Upper lobe of right lung (tissue), 1 donor: ENCODE data around the gene BAHCC1. TPM values are rescaled to one million over a fixed set of nuclear protein-coding genes. Genes with fewer than 3 reads are reported as not detected.

ENCODE experiments used
- ATAC-seq: fragments of 200-7000 bp; cut with Tn5 transposase; one replicate; pipeline ENCODE4 v1.9.1; 2020; ENCODE audit warnings: mild to moderate bottlenecking, moderate library complexity
- DNase-seq: peaks from one replicate; pipeline ENCODE4 v3.0.0-alpha.2; 2020
- H3K27ac ChIP-seq: fragments of 200-600 bp; one replicate; pipeline ENCODE4 v1.8.0; 2022
- H3K27me3 ChIP-seq: fragments of 200-600 bp; one replicate; pipeline ENCODE4 v1.8.0; 2022; ENCODE audit warnings: mild to moderate bottlenecking
- H3K36me3 ChIP-seq: fragments of 200-600 bp; one replicate; pipeline ENCODE4 v1.8.0; 2022
- H3K4me1 ChIP-seq: fragments of 200-600 bp; one replicate; pipeline ENCODE4 v1.8.0; 2022
- H3K4me3 ChIP-seq: fragments of 200-600 bp; one replicate; pipeline ENCODE4 v1.8.0; 2022; ENCODE audit warnings: mild to moderate bottlenecking
- H3K9me3 ChIP-seq: fragments of 200-600 bp; one replicate; pipeline ENCODE4 v1.8.0; 2022
- intact Hi-C: fragments of 100-400 bp; cut with DNase I; formaldehyde crosslinking; loops from one replicate; pipeline ENCODE4 v1.11.0; 2022
- total RNA-seq: library from RNA; stranded (reverse); fragmentation: NEBNext Ultra II Directional; extraction: Animal tissue kit (Norgen Biotek cat#: 25700); gene quantifications from one replicate; pipeline ENCODE4 v1.2.1, GENCODE V29; 2021
- TF ChIP-seq, protein P1 (sequence below): fragments of 200-600 bp; IDR thresholded peaks from one replicate; pipeline ENCODE4 v1.8.0; 2022; ENCODE audit warnings: antibody characterized with exemption
- donor health status: DM: no; HTN: yes; CAD: no; lungs with severe emphysema.

Gene BAHCC1
- total RNA-seq, 1 donor from 2014 or later: 23.3 TPM

- Histone ChIP-seq H3K9me3 (no peaks in the 10 kb centered on the region), H3K27ac (no peak overlapping the region), H3K27me3 (no peaks in the 10 kb centered on the region), H3K4me1 (peaks cover 30% of the 10 kb centered on the region), H3K36me3 (no peaks in the 10 kb centered on the region), H3K4me3 (no peak overlapping the region)
- intact Hi-C loops: no loop called here
- no peak for ATAC-seq
- DNase-seq: no peak
- TF ChIP-seq, protein P1, sequence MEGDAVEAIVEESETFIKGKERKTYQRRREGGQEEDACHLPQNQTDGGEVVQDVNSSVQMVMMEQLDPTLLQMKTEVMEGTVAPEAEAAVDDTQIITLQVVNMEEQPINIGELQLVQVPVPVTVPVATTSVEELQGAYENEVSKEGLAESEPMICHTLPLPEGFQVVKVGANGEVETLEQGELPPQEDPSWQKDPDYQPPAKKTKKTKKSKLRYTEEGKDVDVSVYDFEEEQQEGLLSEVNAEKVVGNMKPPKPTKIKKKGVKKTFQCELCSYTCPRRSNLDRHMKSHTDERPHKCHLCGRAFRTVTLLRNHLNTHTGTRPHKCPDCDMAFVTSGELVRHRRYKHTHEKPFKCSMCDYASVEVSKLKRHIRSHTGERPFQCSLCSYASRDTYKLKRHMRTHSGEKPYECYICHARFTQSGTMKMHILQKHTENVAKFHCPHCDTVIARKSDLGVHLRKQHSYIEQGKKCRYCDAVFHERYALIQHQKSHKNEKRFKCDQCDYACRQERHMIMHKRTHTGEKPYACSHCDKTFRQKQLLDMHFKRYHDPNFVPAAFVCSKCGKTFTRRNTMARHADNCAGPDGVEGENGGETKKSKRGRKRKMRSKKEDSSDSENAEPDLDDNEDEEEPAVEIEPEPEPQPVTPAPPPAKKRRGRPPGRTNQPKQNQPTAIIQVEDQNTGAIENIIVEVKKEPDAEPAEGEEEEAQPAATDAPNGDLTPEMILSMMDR: no peak
Observed at GRCh38 chr17:81384929-81385319, 10.3 kb upstream of the BAHCC1 start.

- Histone ChIP-seq H3K27ac (no peak overlapping the region), H3K9me3 (no peaks in the 10 kb centered on the region), H3K4me3 (no peak overlapping the region), H3K36me3 (no peaks in the 10 kb centered on the region), H3K4me1 (peaks cover 30% of the 10 kb centered on the region), H3K27me3 (no peaks in the 10 kb centered on the region)
- intact Hi-C loops: no loop called here
- ATAC-seq (no peak), DNase-seq (no peak)
- TF ChIP-seq, protein P1: no peak
Observed at GRCh38 chr17:81385320-81386111, 9.7 kb upstream of the BAHCC1 start.

DNA sequence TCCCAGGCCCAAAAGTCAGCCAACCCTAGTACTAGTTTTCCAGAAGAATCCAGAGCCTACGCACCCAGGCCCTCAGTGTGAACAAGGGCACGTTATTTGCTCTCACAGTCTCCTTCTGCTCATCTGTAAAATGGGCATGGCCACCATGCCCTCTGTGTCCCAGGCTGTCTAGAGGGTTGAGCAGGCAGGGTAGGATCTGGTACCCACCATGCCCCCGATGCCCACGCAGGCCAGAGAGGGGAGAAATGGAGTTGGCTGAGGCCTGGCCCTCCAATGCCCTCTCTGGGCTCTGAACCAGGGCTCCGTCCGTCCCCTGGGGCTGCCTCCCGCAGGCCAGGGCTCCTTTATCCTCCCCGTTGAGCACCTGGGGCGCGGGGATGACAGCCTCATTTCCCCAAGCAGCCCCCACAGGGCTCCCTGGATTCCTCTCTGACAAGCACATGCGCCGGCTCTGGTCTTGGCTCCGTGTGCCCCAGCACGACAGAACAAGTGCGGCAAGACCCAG is 9.1 kb upstream of the BAHCC1 start:
- H3K27ac ChIP-seq: peak overlapping the region; percentile 94

DNA sequence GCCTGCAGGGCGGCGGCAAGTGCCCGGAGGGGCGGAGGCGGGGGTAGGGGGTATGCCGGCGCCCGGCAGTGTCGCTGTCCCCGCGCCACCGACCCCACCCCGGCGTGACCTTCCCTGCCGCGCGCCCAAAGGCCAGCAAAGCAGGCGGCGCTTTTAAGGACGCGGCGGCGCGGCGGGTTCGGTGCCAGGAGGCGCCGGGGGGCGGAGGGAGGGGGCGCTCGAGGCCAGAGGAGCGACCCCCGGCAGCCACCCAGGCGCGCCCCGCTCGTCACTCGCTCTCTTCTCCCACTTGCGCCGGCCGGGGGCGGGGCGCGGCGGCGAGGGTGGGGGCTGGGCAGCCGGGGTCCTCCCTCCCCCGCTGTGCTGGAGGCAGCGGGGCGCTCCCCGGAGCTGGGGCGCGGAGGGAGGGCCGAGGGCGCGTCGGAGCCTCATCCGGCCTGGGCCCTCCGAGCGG is 8.6 kb upstream of the BAHCC1 start:
- Histone ChIP-seq H3K4me1 (peaks cover 36% of the 10 kb centered on the region), H3K9me3 (no peaks in the 10 kb centered on the region)
- TF ChIP-seq, protein P1: peak; percentile 10

More for the DNA sequence above, 9.1 kb upstream of the BAHCC1 start:
- TF ChIP-seq, protein P1: no peak
- H3K36me3 ChIP-seq: no peaks in the 10 kb centered on the region
- peak overlapping the region; percentile 75 for H3K4me3 ChIP-seq
- no peaks in the 10 kb centered on the region for H3K27me3 ChIP-seq
- no peak for DNase-seq
- no peak for ATAC-seq
- H3K9me3 ChIP-seq: no peaks in the 10 kb centered on the region
- H3K4me1 ChIP-seq: peaks cover 31% of the 10 kb centered on the region
- intact Hi-C loops: no loop called here

DNA sequence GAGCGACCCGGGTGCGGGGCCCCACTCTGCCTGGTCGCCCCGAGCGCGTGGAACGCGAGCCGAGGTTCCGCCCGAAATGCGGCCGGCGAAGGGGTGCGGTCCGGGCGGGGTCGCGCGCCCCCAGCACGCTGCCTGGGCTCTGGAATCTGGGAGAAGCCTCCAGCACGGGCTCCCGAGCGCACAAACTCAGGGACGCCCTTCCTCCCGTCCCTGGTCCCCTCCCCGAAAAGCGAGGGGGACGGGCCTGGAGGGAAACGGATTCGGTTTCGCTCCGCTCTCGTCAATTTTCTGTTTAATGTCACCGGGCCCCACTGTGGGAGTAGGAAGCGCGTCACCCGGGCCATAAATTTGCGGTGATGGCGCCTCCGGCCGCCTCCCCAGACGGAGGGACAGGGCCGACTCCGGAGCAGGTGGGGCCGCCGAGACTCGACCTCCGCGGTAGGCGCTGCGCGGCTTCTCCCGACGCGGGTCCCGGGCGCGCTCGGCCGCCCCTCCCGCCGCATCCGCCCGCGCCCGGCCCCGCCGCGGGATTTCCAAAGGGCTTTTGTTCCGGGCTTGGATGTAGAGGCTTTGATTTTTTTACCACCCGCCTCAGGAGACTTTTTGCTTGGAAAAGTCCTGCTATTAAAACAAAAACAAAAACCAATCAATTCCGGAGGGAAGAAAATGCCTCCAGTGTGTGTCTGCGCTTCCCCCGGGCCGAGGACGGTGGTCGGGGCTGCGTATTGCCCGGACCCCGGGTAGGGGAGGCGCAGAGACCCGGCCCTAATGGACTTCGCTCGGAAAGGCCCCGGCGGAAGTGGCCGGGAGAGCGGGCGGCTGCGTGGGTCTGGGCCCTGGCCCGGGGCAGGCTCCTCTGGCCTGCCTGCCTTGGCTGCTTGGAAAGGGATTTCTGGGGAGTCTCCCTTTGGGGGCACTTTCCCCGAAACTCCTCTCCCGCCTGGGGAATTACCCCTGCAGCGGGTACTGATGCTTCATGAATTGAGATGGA is 7.9 kb upstream of the BAHCC1 start:
- peak; percentile 85 for DNase-seq
- TF ChIP-seq, protein P1: no peak

More for the DNA sequence above, 8.6 kb upstream of the BAHCC1 start:
- peak; percentile 74 for ATAC-seq
- H3K4me3 ChIP-seq: peak overlapping the region; percentile 75
- peak; percentile 85 for DNase-seq
- intact Hi-C loops: no loop called here
- H3K27me3 ChIP-seq: no peaks in the 10 kb centered on the region
- H3K36me3 ChIP-seq: no peaks in the 10 kb centered on the region
- H3K27ac ChIP-seq: peak overlapping the region; percentile 94

More for the DNA sequence above, 7.9 kb upstream of the BAHCC1 start:
- Histone ChIP-seq H3K27me3 (no peaks in the 10 kb centered on the region), H3K4me1 (peaks cover 43% of the 10 kb centered on the region), H3K4me3 (peak overlapping the region; percentile 75), H3K9me3 (no peaks in the 10 kb centered on the region), H3K36me3 (no peaks in the 10 kb centered on the region), H3K27ac (peak overlapping the region; percentile 94)
- peak; percentile 61 for ATAC-seq
- intact Hi-C loops: no loop called here
